GM18520 (cell line): ENCODE data around the gene OR52A1.
"Not testable (repeated sequence)": the region's sequence is repeated elsewhere in the genome, so short reads cannot be mapped to it uniquely, and the experiment has no call there.

Experiments used
- ATAC-seq: cut with Tn5 transposase; IDR thresholded peaks from one replicate; pipeline ENCODE4 v1.9.1; 2021; ENCODE audit not compliant: unreplicated experiment

The OR52A1 gene

DNA sequence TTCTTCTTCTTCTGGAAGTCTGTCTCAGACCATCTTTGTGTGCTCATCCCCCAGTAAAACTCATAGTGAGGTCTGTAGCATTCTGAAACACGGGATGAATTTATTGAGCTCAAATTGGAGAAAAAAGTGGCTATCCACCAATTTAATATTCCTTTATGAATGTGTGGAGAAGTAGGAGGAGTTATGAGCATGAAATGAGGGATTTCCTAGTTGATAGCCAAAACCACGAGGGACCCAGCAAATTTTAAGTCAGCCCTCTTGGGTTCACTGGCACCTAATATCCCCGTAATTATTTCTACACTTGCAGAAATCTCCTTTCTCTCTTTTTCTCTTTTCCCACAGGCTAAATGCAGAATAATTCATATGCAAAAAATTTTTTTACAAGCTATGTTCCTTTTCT lies at the start of gene OR52A1:
Gene OR52A1 (minus strand): TSS at position 101 of the 400 bp plus-strand sequence. CDS start 2,388 bp downstream, outside the sequence.
- ATAC-seq: no peak

DNA sequence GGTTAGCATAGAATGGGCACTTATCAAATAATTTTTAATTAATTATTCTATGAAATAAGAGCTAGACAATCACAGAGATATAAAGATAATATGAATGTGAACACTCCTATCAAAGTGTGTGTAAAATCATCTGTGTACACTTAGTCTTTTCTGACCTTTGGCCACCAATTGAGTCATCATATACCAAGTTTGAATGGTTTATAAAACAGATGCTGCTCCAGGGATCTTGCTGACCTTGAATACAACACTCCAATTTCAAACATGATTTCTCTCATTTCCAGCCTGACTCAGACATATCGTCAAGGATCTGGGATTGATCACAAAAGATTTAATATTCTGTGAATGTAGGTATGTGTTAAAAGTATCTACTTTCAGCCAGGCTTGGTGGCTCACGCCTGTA lies 48.8 kb upstream of the OR52A1 start:
- no peak for ATAC-seq

DNA sequence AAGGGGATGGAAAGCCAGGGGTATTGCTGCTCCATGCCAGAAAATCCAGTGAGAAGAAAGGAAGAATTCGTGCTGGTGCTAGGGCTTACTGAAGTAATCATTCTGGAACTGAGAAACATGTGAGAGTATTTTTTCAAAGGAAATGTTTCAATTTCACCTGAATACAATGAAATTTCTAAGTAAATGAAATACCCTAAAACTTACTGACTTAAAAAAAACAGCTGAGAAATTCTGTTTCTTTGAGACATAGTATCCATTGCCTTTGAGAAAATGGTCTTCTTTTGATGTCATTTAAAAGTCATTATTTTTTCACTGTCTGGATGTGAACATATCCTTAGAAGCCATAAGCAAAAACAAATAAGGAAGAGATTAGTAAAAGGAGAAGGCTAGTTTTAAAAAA lies 46.0 kb upstream of the OR52A1 start, which contains the start of gene OR51V1:
Gene OR51V1 (minus strand): TSS at position 101 of the 400 bp plus-strand sequence. CDS start 0 bp downstream, at position 101.
- ATAC-seq: no peak

DNA sequence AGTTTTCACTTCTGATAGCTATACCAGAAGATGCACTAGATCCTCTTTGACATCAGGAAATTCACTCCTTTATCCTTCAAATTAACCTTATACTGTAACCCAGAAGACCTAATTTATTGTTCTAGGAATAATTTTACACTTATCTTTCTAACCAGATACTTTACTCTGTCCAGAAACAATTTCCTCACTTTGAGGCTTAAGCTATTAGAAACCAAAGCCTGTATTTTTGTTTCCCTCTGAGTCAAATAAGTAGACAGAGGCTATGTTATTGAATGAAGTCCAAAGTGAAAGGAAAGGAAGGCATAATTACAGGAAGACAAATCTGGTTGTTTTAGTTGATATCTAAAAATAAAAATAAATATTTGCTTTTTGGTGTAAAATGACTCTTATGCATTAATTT lies 43.7 kb upstream of the OR52A1 start:
- ATAC-seq: no peak

DNA sequence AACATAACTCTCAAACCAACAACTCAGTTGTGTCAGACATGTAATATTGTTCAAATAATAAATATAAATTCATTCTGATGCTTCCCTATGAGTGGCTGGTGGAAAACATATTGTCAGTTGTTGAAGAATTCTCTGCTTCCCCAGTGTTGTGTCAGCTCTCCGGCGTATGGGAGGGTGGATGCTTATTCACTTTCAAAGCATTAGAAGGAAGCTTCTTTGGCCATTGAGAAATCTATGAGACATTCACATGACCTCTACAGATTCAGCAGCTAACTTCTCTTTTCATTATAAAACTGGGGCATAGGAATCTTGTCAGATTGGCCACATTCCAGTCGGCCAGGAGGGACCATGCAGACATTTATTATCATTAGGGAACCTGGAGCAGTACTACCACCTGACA lies 43.0 kb upstream of the OR52A1 start:
- no peak for ATAC-seq

DNA sequence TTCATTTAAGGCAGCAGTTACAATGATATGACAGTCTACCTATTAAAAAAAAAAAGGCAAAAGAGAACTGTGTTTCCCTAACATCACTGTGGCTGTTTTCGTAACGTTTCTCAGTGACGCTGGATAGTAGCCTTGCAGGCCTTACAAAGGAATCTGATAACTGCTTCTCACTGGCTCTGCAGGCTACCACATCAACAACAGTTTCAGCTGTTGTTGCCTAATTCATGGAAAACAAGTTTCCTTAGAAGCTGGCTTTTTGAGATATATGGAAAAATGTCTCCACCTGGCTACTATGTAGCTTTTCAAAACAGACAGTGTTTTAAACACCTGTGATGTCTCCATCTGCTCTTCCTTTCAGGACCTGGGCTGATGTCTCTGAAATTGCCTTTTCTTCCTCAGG lies 42.2 kb upstream of the OR52A1 start:
- no peak for ATAC-seq

DNA sequence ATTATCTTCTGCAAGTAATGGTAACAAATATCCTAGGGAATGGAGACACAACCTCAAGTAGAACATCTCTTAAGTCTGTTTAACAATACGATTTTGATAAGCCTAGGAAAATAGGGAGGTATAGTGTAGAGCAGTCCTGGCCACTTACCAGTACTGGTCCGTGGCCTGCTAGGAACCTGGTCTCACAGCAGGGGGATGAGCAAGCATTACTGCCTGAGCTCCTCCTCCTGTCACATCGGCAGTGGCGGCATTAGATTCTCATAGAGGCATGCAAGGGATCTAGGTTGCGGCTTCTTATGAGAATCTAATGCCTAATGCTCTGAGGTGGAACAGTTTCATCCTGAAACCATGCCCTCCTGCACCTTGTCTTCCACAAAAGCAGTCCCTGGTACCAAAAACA lies 41.5 kb upstream of the OR52A1 start:
- ATAC-seq: no peak

DNA sequence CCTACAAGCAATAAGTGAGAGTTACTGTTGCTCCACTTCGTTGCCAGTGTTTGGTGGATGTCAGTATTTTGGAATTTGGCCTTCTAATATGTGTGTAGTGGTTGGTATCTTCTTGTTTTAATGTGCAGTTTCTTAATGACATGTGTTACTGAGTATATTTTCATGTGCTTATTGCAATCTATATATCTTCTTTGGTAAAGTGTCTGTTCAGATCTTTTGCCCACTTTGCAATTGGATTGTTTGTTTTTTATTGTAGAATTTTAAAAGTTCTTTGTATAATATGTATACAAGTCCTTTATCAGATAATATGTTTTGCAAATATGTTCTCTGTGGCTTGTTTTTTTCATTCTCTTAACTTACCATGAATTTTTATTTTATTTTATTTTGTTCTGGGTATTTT lies 38.2 kb upstream of the OR52A1 start:
- ATAC-seq: no peak

DNA sequence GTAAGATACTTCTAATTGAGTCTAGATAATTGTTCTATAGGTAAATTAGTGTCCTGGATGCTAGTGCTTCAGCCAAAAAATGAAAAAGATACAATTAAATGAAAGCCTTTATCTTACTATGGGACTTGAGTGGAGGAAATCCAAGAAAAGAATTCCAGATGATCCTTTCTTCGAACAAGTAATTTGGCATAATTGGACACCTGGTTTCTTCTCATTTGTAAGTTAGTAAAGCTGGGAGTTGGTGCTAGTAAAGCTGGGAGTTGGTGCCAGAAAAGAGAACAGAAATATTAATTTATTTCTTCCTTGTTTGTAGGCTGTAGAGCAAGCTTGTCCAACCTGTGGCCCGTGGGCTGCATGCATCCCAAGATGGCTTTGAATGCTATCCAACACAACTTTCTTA lies 33.6 kb upstream of the OR52A1 start:
- ATAC-seq: no peak

DNA sequence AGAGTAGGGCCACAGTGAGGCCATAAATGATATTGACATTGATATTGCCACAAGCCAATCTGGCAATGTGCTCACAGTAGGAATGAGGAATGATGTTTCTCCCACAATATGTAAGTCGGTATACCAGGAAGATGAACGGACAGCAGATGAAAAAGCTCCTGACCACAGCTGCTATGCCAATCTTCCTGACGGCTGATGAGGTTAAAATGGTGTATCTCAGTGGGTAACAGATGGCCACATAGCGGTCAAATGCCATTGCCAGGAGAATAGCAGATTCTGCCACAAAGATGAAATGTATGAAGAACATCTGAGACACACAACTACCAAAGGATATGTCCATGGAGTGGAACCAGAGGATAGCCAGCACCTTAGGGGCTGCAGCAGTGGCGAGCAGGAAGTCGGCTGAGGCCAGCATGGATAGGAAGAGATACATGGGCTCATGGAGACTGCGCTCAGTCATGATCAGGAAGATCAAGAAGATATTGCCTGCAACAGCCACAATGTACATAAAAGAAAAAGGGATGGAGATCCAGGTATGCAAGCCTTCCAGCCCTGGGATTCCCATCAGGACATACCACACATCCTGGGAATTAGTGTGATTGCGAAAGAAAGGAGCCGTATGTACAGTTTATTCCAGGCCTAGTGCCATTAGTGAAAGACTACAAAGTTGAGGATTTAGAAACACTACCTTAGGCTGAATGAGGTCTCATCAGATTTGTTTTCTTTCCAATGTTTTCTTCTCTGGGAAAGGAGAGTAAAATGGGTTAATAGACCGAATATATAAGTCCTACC lies 23.7 kb upstream of the OR52A1 start:
- ATAC-seq: no peak

DNA sequence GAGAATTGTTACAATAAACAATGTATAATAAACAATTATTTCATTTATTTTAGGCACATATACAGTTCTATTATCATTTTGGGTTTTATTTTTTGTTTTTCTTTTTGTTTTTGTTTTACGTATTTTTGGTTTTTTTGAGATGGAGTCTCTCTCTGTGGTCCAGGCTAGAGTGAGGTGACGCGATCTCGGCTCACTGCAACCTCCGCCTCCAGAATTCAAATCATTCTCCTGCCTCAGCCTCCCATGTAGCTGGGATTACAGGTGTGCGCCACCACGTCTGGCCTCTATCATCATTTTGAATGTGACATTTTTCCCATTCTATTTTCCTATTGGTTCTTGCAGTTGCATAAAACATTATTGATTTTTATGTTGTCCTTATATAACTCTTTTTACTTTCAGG lies 20.4 kb upstream of the OR52A1 start:
- ATAC-seq: no peak

DNA sequence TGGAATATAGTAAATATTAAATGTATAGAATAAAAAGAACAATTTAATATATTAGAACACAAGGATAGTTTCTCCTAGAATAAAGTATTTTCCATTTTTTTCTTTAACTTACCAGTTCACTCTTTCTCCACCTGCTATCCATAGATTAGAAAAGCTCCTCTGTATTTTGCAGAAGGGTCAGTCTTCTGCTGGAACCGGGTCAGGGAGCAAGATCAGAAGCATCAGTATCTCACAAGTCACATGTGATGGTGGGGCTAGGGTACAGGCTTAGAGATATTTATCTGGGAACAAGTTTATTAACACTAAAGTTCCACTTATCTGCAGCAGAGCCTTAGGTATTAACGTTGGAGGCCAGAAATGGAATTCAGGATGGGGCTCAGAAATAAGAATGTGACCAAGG lies 17.3 kb upstream of the OR52A1 start:
- no peak for ATAC-seq

DNA sequence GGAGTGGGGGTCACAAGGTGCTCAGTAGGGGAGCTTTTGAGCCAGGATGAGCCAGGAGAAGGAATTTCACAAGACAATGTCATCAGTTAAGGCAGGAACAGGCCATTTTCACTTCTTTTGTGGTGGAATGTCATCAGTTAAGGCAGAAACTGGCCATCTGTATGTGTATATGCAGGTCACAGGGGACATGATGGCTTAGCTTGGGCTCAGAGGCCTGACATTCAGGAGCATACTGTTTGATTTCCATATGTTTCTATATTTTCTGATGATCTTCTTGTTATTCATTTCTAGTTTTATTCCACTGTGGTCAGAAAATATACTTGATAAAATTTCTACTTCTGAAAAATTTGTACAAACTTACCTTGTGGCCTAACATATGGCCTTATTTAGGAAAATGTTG lies 11.3 kb upstream of the OR52A1 start:
- ATAC-seq: not testable (repeated sequence)

DNA sequence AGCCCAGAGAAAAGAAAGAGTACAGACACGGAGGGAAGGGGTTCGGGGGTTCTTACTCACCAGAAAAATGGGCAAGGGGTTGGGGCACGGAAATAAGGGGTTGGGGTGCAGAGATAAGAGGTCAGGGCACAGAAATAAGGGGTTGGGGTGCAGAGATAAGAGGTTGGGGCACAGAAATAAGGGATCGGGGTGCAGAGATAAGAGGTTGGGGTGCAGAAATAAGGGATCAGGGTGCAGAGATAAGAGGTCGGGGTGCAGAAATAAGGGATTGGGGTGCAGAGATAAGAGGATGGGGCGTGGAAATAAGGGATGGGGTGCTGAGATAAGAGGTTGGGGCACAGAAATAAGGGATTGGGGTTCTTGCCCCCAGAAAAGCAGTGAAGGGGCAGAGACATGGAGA lies 10.2 kb upstream of the OR52A1 start:
- not testable (repeated sequence) for ATAC-seq

DNA sequence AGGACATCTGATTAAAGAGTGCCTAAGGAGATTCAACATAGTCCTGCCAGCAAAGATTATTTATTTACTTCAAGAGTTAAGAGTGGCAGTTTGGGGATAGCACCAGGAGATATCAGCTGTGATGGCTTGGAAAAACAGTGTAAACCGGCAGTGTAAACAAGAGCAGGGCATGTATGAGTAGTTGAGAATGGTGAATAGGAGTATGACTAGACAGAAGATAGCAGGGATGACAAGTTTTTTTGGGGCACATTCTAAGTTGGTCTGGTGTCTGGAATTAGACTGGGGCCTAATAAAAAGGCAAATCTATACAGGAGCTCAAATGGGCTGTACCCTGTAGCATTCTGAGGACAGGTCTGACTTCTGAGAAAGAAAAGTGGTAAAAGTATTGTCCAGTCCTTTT lies 6.5 kb upstream of the OR52A1 start:
- ATAC-seq: not testable (repeated sequence)

DNA sequence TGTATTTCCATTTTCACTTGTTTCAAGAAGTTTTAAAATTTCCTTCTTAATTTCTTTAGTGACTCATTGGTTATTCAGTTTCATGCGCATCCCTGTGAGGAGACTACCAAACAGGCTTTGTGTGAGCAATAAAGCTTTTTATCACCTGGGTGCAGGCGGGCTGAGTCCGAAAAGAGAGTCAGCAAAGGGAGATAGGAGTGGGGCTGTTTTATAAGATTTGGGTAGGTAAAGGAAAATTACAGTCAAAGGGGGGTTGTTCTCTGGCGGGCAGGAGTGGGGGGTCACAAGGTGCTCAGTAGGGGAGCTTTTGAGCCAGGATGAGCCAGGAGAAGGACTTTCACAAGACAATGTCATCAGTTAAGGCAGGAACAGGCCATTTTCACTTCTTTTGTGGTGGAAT lies 5.7 kb upstream of the OR52A1 start:
- ATAC-seq: not testable (repeated sequence)

DNA sequence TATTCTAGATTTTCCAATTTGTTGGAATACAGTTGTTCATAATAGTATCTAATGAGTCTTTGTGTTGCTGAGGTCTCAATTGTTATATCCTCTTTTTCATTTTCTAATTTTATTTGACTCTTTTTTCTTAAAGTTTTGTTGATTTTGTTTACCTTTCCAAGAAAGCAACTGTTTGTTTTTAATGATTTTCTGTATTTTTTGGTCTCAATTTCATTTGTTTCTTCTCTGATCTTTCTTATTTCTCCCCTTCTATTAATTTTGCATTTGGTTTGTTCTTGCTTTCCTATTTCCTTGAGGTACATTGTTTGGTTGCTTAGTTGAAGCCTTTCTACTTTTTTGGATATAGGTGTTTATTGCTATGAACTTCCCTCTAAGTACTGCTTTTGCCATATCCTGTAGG lies 5.2 kb upstream of the OR52A1 start:
- ATAC-seq: no peak

DNA sequence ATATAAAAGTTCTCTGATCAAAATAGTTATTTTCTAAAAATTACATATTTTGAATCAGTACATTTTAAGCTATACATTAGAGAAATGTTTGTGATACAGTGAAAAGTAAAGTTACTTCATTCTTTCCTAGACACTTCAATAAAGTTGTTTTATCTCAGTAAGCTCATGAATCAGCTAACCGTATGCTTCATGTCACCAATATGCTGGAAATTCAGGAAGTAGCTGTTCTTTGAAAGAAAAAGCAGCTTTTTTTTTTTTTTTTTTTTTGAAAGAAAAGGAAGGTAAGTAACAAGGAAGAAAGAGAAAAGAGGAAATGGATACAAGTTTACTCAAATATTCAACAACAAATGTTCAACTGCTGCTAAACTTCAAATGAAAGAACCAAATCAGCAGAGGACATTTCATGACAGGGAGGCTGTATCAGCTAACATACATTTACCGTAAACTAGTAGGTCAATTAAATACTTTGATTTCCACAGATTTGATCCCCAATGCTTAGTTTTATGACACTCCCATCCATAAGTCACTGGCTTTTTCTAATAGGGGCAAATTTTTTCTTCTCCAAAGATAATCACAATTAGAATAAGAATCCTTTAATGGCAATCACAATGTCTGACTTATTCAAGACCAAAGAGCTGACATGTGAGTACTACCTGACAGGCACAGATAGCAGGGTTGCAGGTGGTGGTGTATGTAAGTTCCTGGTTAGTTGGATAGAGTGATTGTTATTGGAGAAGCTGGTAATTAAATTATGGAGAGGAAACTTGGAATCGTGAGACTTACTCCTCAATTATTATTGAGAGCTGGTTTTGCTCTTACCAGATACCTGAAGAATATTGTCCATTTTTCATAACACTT lies 754 bp downstream of the OR52A1 start:
- ATAC-seq: no peak

DNA sequence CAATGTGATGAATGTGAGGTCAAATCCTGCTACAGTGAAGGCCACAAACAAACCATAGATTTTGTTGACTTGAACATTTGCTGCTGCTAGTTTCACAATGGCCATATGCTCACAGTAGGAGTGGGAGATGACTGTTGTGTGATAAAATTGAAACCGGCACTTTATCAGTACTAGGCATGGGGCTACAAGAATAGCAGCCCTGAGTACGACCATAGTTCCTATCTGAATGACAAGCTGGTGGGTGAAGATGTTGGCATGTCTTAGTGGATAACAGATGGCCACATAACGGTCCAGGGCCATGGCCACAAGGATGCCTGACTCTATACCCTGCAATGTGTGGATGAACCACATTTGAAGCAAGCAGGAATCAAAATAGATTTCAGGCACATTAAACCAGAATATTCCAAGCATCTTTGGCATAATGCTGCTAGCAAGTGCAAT lies 2.8 kb downstream of the OR52A1 start:
- no peak for ATAC-seq

DNA sequence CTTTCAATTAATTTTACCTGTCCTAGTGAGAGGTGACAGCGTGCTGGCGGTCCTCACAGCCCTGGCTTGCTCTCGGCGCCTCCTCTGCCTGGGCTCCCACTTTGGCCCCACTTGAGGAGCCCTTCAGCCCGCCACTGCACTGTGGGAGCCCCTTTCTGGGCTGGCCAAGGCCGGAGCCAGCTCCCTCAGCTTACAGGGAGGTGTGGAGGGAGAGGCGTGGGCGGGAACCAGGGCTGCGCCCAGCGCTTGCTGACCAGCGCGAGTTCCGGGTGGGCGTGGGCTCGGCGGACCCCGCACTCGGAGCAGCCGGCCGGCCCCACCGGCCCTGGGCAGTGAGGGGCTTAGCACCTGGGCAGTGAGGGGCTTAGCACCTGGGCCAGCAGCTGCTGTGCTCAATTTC lies 10.4 kb downstream of the OR52A1 start:
- not testable (repeated sequence) for ATAC-seq

DNA sequence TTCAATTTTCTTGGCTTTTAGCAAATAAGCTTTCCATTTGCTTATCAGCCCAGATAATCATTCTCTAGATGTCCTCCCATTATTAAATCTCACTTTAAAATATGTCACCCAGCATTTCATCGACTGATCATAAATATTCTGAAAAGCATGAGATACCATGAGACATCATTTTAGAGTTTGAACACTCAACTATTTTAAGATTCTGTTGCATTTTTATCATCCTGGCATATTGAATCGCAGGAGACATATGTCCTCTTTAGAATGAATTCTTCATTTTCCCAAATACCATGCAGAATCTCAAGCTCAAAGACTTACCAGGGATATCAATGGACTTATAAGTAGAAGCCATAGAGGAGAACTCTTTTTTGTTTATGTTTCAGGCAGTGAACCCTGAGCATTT lies 16.6 kb downstream of the OR52A1 start, which contains the start of gene OR52A5:
Gene OR52A5 (minus strand): TSS at position 361 of the 400 bp plus-strand sequence. CDS start 5,714 bp downstream, outside the sequence.
- no peak for ATAC-seq

DNA sequence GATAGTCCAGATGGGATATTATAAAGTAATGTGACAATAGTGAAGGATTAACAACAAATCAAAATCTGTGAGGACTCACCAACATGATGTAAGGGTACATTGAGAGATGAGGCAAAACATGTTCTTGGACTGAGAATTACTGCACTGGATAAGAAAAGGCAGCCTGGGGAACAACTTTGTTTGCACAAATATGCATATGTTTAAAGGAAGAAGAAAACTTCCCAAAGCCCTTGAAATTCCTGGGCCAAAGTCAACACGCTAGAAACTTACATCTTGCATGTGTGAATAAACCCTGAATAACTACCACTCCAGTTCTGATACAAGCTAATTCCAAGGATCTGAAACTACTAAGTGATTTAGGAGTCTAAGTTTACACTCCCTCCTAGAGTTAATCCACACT lies 17.5 kb downstream of the OR52A1 start:
- ATAC-seq: no peak
